IPS-15b (cell line): ENCODE measurements around the gene NNMT.

ENCODE experiments used
- H3K27me3 ChIP-seq: one replicate; pipeline ENCODE4 v1.6.1; 2013; ENCODE audit warnings: low read length; ENCODE audit not compliant: control insufficient read depth, insufficient read depth
- H3K36me3 ChIP-seq: one replicate; pipeline ENCODE4 v1.6.1; 2013; ENCODE audit warnings: low read length; ENCODE audit not compliant: control insufficient read depth, insufficient read depth
- H3K4me1 ChIP-seq: one replicate; pipeline ENCODE4 v1.6.1; 2013; ENCODE audit warnings: mild to moderate bottlenecking, low read length; ENCODE audit not compliant: control insufficient read depth, insufficient read depth
- H3K4me3 ChIP-seq: one replicate; pipeline ENCODE4 v1.5.1; 2013; ENCODE audit warnings: low read depth, low read length
- H3K9ac ChIP-seq: one replicate; pipeline ENCODE4 v1.6.1; 2013; ENCODE audit warnings: low read depth, mild to moderate bottlenecking, low read length
- H3K9me3 ChIP-seq: one replicate; pipeline ENCODE4 v1.6.1; 2013; ENCODE audit warnings: mild to moderate bottlenecking, low read length; ENCODE audit not compliant: control insufficient read depth, insufficient read depth

Gene NNMT

DNA sequence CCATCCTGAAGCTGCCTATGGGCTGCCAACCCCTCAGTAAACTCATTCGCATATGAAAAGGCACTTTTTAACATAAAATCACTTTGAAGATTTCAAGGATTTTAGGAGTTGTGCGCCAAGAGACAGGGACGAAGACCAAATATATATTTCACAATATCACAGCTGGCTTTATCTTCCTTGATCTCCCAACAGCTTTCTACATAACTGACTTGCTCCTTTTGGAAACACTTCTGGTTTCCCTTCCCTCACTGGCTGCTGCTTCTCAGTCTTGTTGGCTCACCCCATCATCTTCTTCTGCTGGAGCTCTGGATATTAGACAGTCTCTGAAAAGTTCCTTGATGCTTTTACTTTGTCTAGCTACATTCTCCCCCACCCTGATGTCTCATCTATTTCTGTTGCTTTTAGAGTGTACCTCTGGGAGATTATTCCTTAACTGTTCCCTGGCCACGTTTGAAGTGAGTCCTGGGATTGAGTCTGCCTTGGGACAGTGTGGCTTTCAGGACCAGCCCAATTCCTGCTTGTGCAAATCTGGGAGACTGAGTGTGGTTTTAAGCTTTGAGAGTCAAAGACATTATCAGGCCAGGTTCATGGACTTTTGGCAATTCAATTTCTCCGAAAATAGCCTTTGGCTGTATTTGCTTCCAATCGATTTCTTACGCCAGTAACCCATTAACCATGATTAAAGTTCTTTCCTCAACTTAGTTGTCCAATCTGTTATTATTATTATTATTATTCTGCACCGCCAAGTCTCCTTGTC is 30.9 kb upstream of the NNMT start:
- no peaks in the 10 kb centered on the region for H3K27me3 ChIP-seq
- H3K4me3 ChIP-seq, result no peak overlapping the region
- no peak overlapping the region for H3K9ac ChIP-seq
- H3K9me3 ChIP-seq, result no peaks in the 10 kb centered on the region
- peaks cover 2% of the 10 kb centered on the region for H3K4me1 ChIP-seq
- no peaks in the 10 kb centered on the region for H3K36me3 ChIP-seq

- Histone ChIP-seq H3K9ac (no peak overlapping the region), H3K27me3 (no peaks in the 10 kb centered on the region), H3K36me3 (no peaks in the 10 kb centered on the region)
Observed at GRCh38 chr11:114269498-114269897, 26.7 kb upstream of the NNMT start.

GRCh38 chr11:114270531-114271270 is 25.5 kb upstream of the NNMT start:
- no peaks in the 10 kb centered on the region for H3K27me3 ChIP-seq
- H3K4me1 ChIP-seq, result no peaks in the 10 kb centered on the region
- no peaks in the 10 kb centered on the region for H3K9me3 ChIP-seq
- H3K9ac ChIP-seq, result no peak overlapping the region
- H3K4me3 ChIP-seq, result no peak overlapping the region
- H3K36me3 ChIP-seq, result no peaks in the 10 kb centered on the region

More at GRCh38 chr11:114269498-114269897, 26.7 kb upstream of the NNMT start:
- H3K4me3 ChIP-seq, result no peak overlapping the region
- H3K4me1 ChIP-seq, result no peaks in the 10 kb centered on the region
- H3K9me3 ChIP-seq, result no peaks in the 10 kb centered on the region

GRCh38 chr11:114271316-114271715 is 24.9 kb upstream of the NNMT start:
- H3K27me3 ChIP-seq, result no peaks in the 10 kb centered on the region
- no peaks in the 10 kb centered on the region for H3K9me3 ChIP-seq
- no peaks in the 10 kb centered on the region for H3K36me3 ChIP-seq
- H3K4me3 ChIP-seq, result no peak overlapping the region
- no peaks in the 10 kb centered on the region for H3K4me1 ChIP-seq
- no peak overlapping the region for H3K9ac ChIP-seq

DNA sequence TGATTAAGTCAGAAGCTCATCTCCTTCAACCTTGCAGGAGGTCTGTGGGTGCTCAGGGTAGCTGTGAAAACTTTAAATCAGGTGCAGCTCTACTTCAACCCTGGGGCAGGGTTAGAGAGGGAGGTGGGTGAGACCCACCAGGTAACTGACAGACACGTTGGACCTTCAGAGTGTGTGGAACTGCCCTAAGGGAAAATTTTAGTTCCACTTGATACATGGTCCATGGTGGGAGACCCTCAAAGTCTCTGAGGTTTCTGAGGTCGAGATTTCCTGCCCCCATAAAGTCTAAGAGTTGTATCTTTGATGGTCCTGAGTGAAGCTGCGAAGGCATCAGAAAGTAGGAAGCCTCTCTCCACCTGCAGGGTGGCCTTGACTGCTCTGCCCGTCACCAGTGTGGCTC is 23.9 kb upstream of the NNMT start:
- Histone ChIP-seq H3K4me1 (no peaks in the 10 kb centered on the region), H3K9me3 (no peaks in the 10 kb centered on the region), H3K4me3 (no peak overlapping the region), H3K9ac (no peak overlapping the region), H3K36me3 (no peaks in the 10 kb centered on the region), H3K27me3 (no peaks in the 10 kb centered on the region)

GRCh38 chr11:114273071-114273470 is 23.1 kb upstream of the NNMT start:
- H3K9ac ChIP-seq, result no peak overlapping the region
- H3K4me1 ChIP-seq, result no peaks in the 10 kb centered on the region
- no peak overlapping the region for H3K4me3 ChIP-seq
- no peaks in the 10 kb centered on the region for H3K9me3 ChIP-seq
- no peaks in the 10 kb centered on the region for H3K27me3 ChIP-seq
- H3K36me3 ChIP-seq, result no peaks in the 10 kb centered on the region

GRCh38 chr11:114273890-114274635 is 22.1 kb upstream of the NNMT start:
- no peaks in the 10 kb centered on the region for H3K27me3 ChIP-seq
- H3K9me3 ChIP-seq, result no peaks in the 10 kb centered on the region
- H3K4me3 ChIP-seq, result no peak overlapping the region
- no peaks in the 10 kb centered on the region for H3K4me1 ChIP-seq
- no peaks in the 10 kb centered on the region for H3K36me3 ChIP-seq
- no peak overlapping the region for H3K9ac ChIP-seq

- H3K4me1 ChIP-seq, result no peaks in the 10 kb centered on the region
- H3K36me3 ChIP-seq, result no peaks in the 10 kb centered on the region
- no peak overlapping the region for H3K9ac ChIP-seq
- H3K27me3 ChIP-seq, result no peaks in the 10 kb centered on the region
- H3K4me3 ChIP-seq, result no peak overlapping the region
- no peaks in the 10 kb centered on the region for H3K9me3 ChIP-seq
Observed at GRCh38 chr11:114274637-114275036, 21.6 kb upstream of the NNMT start.

DNA sequence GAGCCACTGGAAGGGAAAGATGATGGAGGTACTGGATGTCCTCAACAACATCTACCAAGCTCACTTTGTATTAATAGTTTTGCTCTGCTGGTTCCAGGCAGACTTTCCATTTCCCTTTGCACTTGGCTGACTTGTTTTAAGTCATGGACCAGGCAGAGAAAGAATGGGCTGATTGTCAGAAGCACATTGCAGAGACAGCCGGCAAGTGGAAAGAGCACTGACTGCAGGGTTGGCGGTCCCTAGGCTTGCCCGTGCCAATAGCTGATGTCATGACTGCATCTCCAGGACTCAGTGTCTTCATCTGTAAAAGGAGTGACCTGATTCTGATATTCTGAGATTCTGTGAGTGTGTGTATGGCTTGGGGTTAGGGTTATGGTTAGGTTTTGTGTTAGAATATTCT is 20.9 kb upstream of the NNMT start:
- no peaks in the 10 kb centered on the region for H3K4me1 ChIP-seq
- H3K36me3 ChIP-seq, result no peaks in the 10 kb centered on the region
- H3K4me3 ChIP-seq, result no peak overlapping the region
- H3K9me3 ChIP-seq, result no peaks in the 10 kb centered on the region
- H3K9ac ChIP-seq, result no peak overlapping the region
- no peaks in the 10 kb centered on the region for H3K27me3 ChIP-seq

DNA sequence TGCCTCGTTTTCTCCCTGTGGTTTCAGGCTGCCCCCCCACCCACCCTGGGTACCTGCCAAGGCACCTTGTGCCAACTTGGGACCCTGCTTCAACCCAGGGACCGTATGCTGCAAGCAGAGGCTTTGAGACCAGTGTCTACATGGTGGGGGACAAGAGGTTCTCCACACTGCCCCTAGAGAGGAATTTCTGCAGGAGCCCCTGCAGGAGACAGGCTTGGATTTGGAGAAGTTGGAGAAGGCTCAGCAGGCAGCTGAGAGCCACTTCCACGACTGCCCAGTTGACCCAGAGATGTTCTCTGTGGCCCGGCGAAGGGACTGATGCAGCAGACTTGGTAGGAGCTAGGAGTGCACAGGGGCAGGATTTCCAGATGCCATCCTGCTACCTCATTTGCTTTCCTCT is 20.1 kb upstream of the NNMT start:
- Histone ChIP-seq H3K36me3 (no peaks in the 10 kb centered on the region), H3K9me3 (no peaks in the 10 kb centered on the region), H3K27me3 (no peaks in the 10 kb centered on the region), H3K4me1 (no peaks in the 10 kb centered on the region), H3K9ac (no peak overlapping the region), H3K4me3 (no peak overlapping the region)

DNA sequence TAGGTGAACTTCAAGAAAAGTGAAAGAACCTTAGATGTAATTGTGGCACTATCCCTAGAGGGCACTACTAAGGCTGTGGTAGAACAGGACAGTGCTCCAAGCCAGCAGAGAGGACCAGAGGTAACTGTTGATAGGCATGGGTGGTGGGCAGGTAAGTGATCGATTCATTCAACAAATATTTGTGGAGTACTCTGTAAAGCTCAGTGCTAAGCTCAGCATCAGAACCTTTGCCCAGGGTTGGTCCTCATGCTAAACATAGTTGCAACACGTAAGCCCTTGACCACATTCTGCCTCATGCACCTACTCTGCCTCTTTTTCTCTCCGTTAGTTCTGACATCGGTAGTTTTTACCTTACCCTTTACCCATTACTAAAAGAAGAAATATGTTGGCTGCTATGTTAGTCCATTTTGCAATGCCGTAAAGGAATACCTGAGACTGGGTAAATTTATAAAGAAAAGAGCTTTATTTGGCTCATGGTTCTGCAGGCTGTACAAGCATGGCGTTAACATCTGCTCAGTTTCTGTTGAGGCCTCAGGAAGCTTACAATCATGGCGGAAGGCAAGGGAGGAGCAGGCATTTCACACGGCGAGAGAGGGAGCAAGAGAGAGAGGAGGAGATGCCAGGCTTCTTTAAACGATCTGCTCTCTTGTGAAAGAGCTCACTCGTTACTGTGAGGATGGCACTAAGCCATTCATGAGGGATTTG is 18.4 kb upstream of the NNMT start:
- H3K36me3 ChIP-seq, result no peaks in the 10 kb centered on the region
- no peak overlapping the region for H3K4me3 ChIP-seq
- H3K4me1 ChIP-seq, result no peaks in the 10 kb centered on the region
- H3K9ac ChIP-seq, result no peak overlapping the region
- no peaks in the 10 kb centered on the region for H3K9me3 ChIP-seq
- no peaks in the 10 kb centered on the region for H3K27me3 ChIP-seq
